OCI-LY7 (cell line): Measurements from ENCODE around the gene KDSR.

Experiments used
- EZH2phosphoT487 ChIP-seq: fragments of 200-600 bp; sonication (generic); IDR thresholded peaks from 2 replicates; pipeline ENCODE4 v1.6.1; 2018; ENCODE audit warnings: low read depth, borderline replicate concordance, mild to moderate bottlenecking, mixed run types, antibody characterized with exemption, low read length, moderate library complexity, mixed read lengths
- TF ChIP-seq, protein P1 (sequence below): fragments of 200-600 bp; sonication (generic); conservative IDR thresholded peaks from 2 replicates; pipeline ENCODE4 v1.5.1; 2014; ENCODE audit warnings: mild to moderate bottlenecking, antibody characterized with exemption, low read length, moderate library complexity, mixed read lengths

DNA sequence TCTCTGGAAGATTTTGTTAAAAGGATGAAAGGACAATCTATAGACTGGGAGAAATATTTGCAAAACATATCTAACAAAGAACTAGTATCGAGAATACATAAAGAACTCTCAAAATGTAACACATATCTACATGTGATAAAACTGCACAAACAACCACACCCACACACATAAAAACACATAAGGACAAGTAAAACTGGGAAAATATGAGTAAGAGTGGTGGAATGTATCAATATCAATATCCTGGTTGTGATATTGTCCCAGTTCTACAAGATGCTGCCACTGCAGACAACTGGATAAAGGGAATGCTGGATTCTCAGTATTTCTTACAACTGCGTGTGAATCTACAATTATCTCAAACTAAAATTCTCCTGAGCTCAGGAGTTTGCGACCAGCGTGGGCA is 45.9 kb upstream of the KDSR start:
- TF ChIP-seq, protein P1, sequence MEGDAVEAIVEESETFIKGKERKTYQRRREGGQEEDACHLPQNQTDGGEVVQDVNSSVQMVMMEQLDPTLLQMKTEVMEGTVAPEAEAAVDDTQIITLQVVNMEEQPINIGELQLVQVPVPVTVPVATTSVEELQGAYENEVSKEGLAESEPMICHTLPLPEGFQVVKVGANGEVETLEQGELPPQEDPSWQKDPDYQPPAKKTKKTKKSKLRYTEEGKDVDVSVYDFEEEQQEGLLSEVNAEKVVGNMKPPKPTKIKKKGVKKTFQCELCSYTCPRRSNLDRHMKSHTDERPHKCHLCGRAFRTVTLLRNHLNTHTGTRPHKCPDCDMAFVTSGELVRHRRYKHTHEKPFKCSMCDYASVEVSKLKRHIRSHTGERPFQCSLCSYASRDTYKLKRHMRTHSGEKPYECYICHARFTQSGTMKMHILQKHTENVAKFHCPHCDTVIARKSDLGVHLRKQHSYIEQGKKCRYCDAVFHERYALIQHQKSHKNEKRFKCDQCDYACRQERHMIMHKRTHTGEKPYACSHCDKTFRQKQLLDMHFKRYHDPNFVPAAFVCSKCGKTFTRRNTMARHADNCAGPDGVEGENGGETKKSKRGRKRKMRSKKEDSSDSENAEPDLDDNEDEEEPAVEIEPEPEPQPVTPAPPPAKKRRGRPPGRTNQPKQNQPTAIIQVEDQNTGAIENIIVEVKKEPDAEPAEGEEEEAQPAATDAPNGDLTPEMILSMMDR, result no peak
- no peak for TF ChIP-seq EZH2phosphoT487
